ENCODE results near the gene KLHL2. TPM values are rescaled to one million over a fixed set of nuclear protein-coding genes. Genes with fewer than 3 reads are reported as not detected.
"Not testable (repeated sequence)": the region's sequence is repeated elsewhere in the genome, so short reads cannot be mapped to it uniquely, and the experiment has no call there.

The KLHL2 gene
- total and polyA plus RNA-seq, 2 experiments from 2014 or later, result 7.1 to 14.8 TPM

DNA sequence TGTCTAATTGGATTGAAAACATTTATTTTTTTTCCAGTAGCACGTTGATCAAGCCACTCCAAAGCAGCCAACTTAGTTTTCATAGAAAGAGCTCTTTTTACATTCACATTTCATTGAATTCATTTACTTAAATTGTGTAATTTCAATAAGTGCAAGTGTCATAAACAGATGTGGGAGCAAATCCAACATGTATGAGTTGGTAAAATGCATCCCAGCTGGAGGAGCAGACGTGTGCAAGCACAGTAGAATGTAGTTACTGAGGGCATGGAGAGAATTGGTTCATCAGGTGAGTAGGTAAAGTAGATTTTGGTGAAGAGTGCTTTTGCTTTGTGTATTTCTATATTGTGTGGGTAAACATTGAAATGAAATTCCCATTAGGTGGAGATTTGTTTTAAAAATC, 36.8 kb downstream of the KLHL2 start:
- not testable (repeated sequence) for H3K27ac ChIP-seq (ENCODE audit: low read depth); H3K4me1 ChIP-seq (ENCODE audit: insufficient read depth); H3F3A ChIP-seq (replicated peaks; ENCODE audit: low read depth); H3K36me3 Mint-ChIP-seq (ENCODE audit: low read depth); H3K79me2 ChIP-seq (replicated peaks; ENCODE audit: insufficient read depth); ATAC-seq; DNase-seq (ENCODE audit: low spot score); H3K4me1 Mint-ChIP-seq; H3K9me3 Mint-ChIP-seq; H3K4me3 ChIP-seq; H3K27me3 Mint-ChIP-seq (ENCODE audit: insufficient read depth, low read depth, poor library complexity); H3K4me3 Mint-ChIP-seq; H3K27ac Mint-ChIP-seq; H2AFZ ChIP-seq; H3K27me3 ChIP-seq (ENCODE audit: insufficient read depth); H3K4me2 ChIP-seq; H4K20me1 ChIP-seq (replicated peaks; ENCODE audit: insufficient read depth); H3K36me3 ChIP-seq (ENCODE audit: insufficient read depth); H3K9me2 ChIP-seq (ENCODE audit: insufficient read depth)

GRCh38 chr4:165244587-165245186, 37.3 kb downstream of the KLHL2 start:
- not testable (repeated sequence) for H3K27me3 ChIP-seq (ENCODE audit: insufficient read depth); ATAC-seq; DNase-seq (ENCODE audit: low spot score); H3K36me3 Mint-ChIP-seq (ENCODE audit: low read depth); H3K9me2 ChIP-seq (ENCODE audit: insufficient read depth); H3K4me1 ChIP-seq (ENCODE audit: insufficient read depth); H3K27me3 Mint-ChIP-seq (ENCODE audit: insufficient read depth, low read depth, poor library complexity); H4K20me1 ChIP-seq (replicated peaks; ENCODE audit: insufficient read depth); H3K4me1 Mint-ChIP-seq; H3K4me2 ChIP-seq; H3K36me3 ChIP-seq (ENCODE audit: insufficient read depth); H3K9me3 Mint-ChIP-seq; H3K4me3 ChIP-seq; H3K27ac Mint-ChIP-seq; H3K79me2 ChIP-seq (replicated peaks; ENCODE audit: insufficient read depth); H3K27ac ChIP-seq (ENCODE audit: low read depth); H3K4me3 Mint-ChIP-seq; H2AFZ ChIP-seq; H3F3A ChIP-seq (replicated peaks; ENCODE audit: low read depth)

DNA sequence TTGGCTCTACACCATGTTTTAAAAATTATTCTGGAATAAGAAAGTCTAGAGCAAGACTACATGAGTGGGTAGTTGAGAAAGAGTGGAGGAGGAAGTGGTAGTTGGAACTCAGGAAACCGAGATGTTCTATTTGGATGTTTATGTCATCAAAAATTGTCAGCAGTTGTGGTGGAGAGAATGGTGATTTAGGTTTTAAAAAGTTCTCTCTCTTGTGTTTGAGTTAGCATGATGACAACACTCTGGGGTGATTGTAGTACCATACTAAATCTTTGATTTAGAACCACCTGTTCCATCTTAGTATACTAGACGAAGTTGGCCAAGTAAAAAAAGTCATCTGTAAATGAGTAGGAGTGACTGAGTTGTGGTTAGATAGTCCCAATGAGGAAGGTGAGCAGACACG, 40.7 kb downstream of the KLHL2 start:
- no peak overlapping the region for H3K4me2 ChIP-seq
- no peak overlapping the region for H3K4me3 ChIP-seq
- H4K20me1 ChIP-seq (replicated peaks; ENCODE audit: insufficient read depth), result no peaks in the 10 kb centered on the region
- ATAC-seq (no peak), DNase-seq (ENCODE audit: low spot score) (no peak)
- no peaks in the 10 kb centered on the region for H3F3A ChIP-seq (replicated peaks; ENCODE audit: low read depth)
- no peaks in the 10 kb centered on the region for H3K9me2 ChIP-seq (ENCODE audit: insufficient read depth)
- no peak overlapping the region for H3K27ac Mint-ChIP-seq
- no peaks in the 10 kb centered on the region for H3K4me1 ChIP-seq (ENCODE audit: insufficient read depth)
- H3K4me1 Mint-ChIP-seq, result no peaks in the 10 kb centered on the region
- H3K27me3 ChIP-seq (ENCODE audit: insufficient read depth), result no peaks in the 10 kb centered on the region
- H2AFZ ChIP-seq, result no peak overlapping the region
- H3K27me3 Mint-ChIP-seq (ENCODE audit: insufficient read depth, low read depth, poor library complexity), result no peaks in the 10 kb centered on the region
- H3K79me2 ChIP-seq (replicated peaks; ENCODE audit: insufficient read depth), result no peaks in the 10 kb centered on the region
- H3K9me3 Mint-ChIP-seq, result no peaks in the 10 kb centered on the region
- H3K36me3 ChIP-seq (ENCODE audit: insufficient read depth), result no peaks in the 10 kb centered on the region
- H3K36me3 Mint-ChIP-seq (ENCODE audit: low read depth), result peaks cover 5% of the 10 kb centered on the region; the same call in 1 of the 3 replicates
- no peak overlapping the region for H3K4me3 Mint-ChIP-seq
- no peak overlapping the region for H3K27ac ChIP-seq (ENCODE audit: low read depth)
- no peak for TF ChIP-seq STAT1 (IDR thresholded peaks at IDR 0.05; ENCODE audit: unreplicated experiment)
- TF ChIP-seq, protein P1, sequence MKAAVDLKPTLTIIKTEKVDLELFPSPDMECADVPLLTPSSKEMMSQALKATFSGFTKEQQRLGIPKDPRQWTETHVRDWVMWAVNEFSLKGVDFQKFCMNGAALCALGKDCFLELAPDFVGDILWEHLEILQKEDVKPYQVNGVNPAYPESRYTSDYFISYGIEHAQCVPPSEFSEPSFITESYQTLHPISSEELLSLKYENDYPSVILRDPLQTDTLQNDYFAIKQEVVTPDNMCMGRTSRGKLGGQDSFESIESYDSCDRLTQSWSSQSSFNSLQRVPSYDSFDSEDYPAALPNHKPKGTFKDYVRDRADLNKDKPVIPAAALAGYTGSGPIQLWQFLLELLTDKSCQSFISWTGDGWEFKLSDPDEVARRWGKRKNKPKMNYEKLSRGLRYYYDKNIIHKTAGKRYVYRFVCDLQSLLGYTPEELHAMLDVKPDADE (IDR thresholded peaks at IDR 0.05), result no peak
- no peak for TF ChIP-seq EZH2phosphoT487 (IDR thresholded peaks at IDR 0.05; ENCODE audit: unreplicated experiment)
- no peak for TF ChIP-seq NANOG (IDR thresholded peaks at IDR 0.05; ENCODE audit: borderline replicate concordance)
- no peak for TF ChIP-seq EZH2 (IDR thresholded peaks at IDR 0.05; ENCODE audit: low read depth, unreplicated experiment)
- no peak for TF ChIP-seq JUNB (IDR thresholded peaks at IDR 0.05; ENCODE audit: unreplicated experiment)
- TF ChIP-seq CREB1 (CRISPR knock-in tag; IDR thresholded peaks at IDR 0.05; ENCODE audit: low read depth), result no peak
- TF ChIP-seq ZNF114 (CRISPR knock-in tag; IDR thresholded peaks at IDR 0.05), result no peak
- TF ChIP-seq, protein P2, sequence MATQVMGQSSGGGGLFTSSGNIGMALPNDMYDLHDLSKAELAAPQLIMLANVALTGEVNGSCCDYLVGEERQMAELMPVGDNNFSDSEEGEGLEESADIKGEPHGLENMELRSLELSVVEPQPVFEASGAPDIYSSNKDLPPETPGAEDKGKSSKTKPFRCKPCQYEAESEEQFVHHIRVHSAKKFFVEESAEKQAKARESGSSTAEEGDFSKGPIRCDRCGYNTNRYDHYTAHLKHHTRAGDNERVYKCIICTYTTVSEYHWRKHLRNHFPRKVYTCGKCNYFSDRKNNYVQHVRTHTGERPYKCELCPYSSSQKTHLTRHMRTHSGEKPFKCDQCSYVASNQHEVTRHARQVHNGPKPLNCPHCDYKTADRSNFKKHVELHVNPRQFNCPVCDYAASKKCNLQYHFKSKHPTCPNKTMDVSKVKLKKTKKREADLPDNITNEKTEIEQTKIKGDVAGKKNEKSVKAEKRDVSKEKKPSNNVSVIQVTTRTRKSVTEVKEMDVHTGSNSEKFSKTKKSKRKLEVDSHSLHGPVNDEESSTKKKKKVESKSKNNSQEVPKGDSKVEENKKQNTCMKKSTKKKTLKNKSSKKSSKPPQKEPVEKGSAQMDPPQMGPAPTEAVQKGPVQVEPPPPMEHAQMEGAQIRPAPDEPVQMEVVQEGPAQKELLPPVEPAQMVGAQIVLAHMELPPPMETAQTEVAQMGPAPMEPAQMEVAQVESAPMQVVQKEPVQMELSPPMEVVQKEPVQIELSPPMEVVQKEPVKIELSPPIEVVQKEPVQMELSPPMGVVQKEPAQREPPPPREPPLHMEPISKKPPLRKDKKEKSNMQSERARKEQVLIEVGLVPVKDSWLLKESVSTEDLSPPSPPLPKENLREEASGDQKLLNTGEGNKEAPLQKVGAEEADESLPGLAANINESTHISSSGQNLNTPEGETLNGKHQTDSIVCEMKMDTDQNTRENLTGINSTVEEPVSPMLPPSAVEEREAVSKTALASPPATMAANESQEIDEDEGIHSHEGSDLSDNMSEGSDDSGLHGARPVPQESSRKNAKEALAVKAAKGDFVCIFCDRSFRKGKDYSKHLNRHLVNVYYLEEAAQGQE (IDR thresholded peaks at IDR 0.05; ENCODE audit: unreplicated experiment), result no peak
- no peak for TF ChIP-seq POLR2AphosphoS5 (IDR thresholded peaks at IDR 0.05; ENCODE audit: low read depth)
- TF ChIP-seq ZNF331 (CRISPR knock-in tag; IDR thresholded peaks at IDR 0.05; ENCODE audit: low read depth), result no peak
- TF ChIP-seq, protein P3, sequence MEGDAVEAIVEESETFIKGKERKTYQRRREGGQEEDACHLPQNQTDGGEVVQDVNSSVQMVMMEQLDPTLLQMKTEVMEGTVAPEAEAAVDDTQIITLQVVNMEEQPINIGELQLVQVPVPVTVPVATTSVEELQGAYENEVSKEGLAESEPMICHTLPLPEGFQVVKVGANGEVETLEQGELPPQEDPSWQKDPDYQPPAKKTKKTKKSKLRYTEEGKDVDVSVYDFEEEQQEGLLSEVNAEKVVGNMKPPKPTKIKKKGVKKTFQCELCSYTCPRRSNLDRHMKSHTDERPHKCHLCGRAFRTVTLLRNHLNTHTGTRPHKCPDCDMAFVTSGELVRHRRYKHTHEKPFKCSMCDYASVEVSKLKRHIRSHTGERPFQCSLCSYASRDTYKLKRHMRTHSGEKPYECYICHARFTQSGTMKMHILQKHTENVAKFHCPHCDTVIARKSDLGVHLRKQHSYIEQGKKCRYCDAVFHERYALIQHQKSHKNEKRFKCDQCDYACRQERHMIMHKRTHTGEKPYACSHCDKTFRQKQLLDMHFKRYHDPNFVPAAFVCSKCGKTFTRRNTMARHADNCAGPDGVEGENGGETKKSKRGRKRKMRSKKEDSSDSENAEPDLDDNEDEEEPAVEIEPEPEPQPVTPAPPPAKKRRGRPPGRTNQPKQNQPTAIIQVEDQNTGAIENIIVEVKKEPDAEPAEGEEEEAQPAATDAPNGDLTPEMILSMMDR (conservative IDR thresholded peaks at IDR 0.05; ENCODE audit: low read depth in 2 of 2), result no peak

Measured in GM23338 (cell line).